HL-60 (cell line): ENCODE measurements around the gene NUMB.

ENCODE experiments used
- DNase-seq, 2 experiments: peaks; one replicate each; pipeline ENCODE4 v3.0.0-alpha.2; 2010 to 2020; ENCODE audit warnings: low read depth in 1 of 2, low spot score in 1 of 2
- H3K27ac ChIP-seq: fragments of 250-450 bp; sonication (Bioruptor Pico); replicated peaks from 2 replicates; pipeline ENCODE4 v1.5.1; 2020; ENCODE audit warnings: mild to moderate bottlenecking, moderate library complexity
- H3K27me3 ChIP-seq: fragments of 250-450 bp; sonication (Bioruptor Pico); 2 replicates; pipeline ENCODE4 v1.5.1; 2021; ENCODE audit warnings: mild to moderate bottlenecking, moderate library complexity; ENCODE audit not compliant: insufficient read depth, poor library complexity, severe bottlenecking
- H3K4me3 ChIP-seq: replicated peaks from 2 replicates; pipeline ENCODE4 v1.5.1; 2011; ENCODE audit warnings: mild to moderate bottlenecking, control low read depth, low read length; ENCODE audit not compliant: insufficient read depth
- CTCF ChIP-seq: IDR thresholded peaks from one replicate; pipeline ENCODE4 v1.5.1; 2011; ENCODE audit warnings: low read length, control low read depth, inconsistent platforms; ENCODE audit not compliant: insufficient read depth
- GABPA ChIP-seq: IDR thresholded peaks from 2 replicates; pipeline ENCODE4 v1.6.1; 2012; ENCODE audit warnings: low read depth
- POLR2AphosphoS5 ChIP-seq: IDR thresholded peaks from 2 replicates; pipeline ENCODE4 v1.6.1; 2012; ENCODE audit warnings: low read depth
- SPI1 ChIP-seq: IDR thresholded peaks from 2 replicates; pipeline ENCODE4 v1.6.1; 2012; ENCODE audit warnings: low read depth, mild to moderate bottlenecking, borderline replicate concordance
- TF ChIP-seq, protein P1 (sequence below): IDR thresholded peaks from 2 replicates; pipeline ENCODE4 v1.6.1; 2012; ENCODE audit warnings: low read depth; ENCODE audit not compliant: insufficient replicate concordance

NUMB gene

GRCh38 chr14:73263606-73264005, 194.7 kb downstream of the NUMB start:
- DNase-seq = no peak

DNA sequence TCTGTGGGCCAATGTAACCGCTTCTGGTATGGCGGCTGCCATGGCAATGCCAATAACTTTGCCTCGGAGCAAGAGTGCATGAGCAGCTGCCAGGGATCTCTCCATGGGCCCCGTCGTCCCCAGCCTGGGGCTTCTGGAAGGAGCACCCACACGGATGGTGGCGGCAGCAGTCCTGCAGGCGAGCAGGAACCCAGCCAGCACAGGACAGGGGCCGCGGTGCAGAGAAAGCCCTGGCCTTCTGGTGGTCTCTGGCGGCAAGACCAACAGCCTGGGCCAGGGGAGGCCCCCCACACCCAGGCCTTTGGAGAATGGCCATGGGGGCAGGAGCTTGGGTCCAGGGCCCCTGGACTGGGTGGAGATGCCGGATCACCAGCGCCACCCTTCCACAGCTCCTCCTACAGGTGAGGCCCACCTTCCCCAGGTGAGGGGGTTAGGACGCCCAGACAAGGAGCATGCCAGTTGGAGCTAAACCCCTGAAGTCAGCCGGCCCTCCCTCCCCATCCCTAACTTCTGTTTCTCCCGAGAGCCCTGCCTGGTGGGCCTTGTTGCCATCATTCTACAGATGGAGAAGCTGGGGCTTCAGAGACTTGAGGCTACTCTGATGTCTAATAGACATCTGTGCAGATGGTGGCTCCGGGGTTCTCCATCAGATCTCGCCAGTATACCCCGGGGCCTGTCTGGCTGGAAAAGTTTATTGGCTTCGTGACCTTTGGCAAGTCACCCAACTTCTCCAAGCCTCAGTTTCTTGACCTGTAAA, 195.7 kb downstream of the NUMB start:
- H3K27me3 ChIP-seq = no peaks in the 10 kb centered on the region
- TF ChIP-seq CTCF = no peak
- no peak for TF ChIP-seq POLR2AphosphoS5
- TF ChIP-seq, protein P1, sequence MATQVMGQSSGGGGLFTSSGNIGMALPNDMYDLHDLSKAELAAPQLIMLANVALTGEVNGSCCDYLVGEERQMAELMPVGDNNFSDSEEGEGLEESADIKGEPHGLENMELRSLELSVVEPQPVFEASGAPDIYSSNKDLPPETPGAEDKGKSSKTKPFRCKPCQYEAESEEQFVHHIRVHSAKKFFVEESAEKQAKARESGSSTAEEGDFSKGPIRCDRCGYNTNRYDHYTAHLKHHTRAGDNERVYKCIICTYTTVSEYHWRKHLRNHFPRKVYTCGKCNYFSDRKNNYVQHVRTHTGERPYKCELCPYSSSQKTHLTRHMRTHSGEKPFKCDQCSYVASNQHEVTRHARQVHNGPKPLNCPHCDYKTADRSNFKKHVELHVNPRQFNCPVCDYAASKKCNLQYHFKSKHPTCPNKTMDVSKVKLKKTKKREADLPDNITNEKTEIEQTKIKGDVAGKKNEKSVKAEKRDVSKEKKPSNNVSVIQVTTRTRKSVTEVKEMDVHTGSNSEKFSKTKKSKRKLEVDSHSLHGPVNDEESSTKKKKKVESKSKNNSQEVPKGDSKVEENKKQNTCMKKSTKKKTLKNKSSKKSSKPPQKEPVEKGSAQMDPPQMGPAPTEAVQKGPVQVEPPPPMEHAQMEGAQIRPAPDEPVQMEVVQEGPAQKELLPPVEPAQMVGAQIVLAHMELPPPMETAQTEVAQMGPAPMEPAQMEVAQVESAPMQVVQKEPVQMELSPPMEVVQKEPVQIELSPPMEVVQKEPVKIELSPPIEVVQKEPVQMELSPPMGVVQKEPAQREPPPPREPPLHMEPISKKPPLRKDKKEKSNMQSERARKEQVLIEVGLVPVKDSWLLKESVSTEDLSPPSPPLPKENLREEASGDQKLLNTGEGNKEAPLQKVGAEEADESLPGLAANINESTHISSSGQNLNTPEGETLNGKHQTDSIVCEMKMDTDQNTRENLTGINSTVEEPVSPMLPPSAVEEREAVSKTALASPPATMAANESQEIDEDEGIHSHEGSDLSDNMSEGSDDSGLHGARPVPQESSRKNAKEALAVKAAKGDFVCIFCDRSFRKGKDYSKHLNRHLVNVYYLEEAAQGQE = no peak
- no peak for TF ChIP-seq SPI1
- TF ChIP-seq GABPA = no peak

More at GRCh38 chr14:73263606-73264005, 194.7 kb downstream of the NUMB start:
- Histone ChIP-seq H3K4me3 (no peak overlapping the region), H3K27ac (no peak overlapping the region), H3K27me3 (no peaks in the 10 kb centered on the region)
- TF ChIP-seq CTCF (no peak), GABPA (no peak), POLR2AphosphoS5 (no peak), SPI1 (no peak)
- TF ChIP-seq, protein P1 = no peak

GRCh38 chr14:73261520-73262426, 196.6 kb downstream of the NUMB start:
- no peak for TF ChIP-seq GABPA
- TF ChIP-seq CTCF = no peak
- TF ChIP-seq, protein P1 = no peak
- no peak for TF ChIP-seq SPI1
- no peak for TF ChIP-seq POLR2AphosphoS5
- no peak overlapping the region for H3K27ac ChIP-seq
- H3K4me3 ChIP-seq = no peak overlapping the region
- no peaks in the 10 kb centered on the region for H3K27me3 ChIP-seq
- no peak for DNase-seq

More for the DNA sequence above, 195.7 kb downstream of the NUMB start:
- no peak for DNase-seq
- Histone ChIP-seq H3K4me3 (no peak overlapping the region), H3K27ac (no peak overlapping the region)
